Measurements from ENCODE around the gene CDKN2C. TPM values are rescaled to one million over a fixed set of nuclear protein-coding genes. Genes with fewer than 3 reads are reported as not detected.

CDKN2C gene
- total RNA-seq, 3 donors from 2014 or later, result 4.4 to 20.7 (median 14.8) TPM

- Histone ChIP-seq H3K9me3 (no peaks in the 10 kb centered on the region), H3K4me3 (peak overlapping the region; percentile 63), H3K36me3 (ENCODE audit: low read depth) (no peaks in the 10 kb centered on the region), H3K4me1 (ENCODE audit: low read depth) (peaks cover 12% of the 10 kb centered on the region)
- intact Hi-C loops (cut with DNase I, micrococcal nuclease), result no loop called here
- ATAC-seq (peak; percentile 94), DNase-seq (peak; percentile 92 to 95 (median 94))
- TF ChIP-seq, protein P1, sequence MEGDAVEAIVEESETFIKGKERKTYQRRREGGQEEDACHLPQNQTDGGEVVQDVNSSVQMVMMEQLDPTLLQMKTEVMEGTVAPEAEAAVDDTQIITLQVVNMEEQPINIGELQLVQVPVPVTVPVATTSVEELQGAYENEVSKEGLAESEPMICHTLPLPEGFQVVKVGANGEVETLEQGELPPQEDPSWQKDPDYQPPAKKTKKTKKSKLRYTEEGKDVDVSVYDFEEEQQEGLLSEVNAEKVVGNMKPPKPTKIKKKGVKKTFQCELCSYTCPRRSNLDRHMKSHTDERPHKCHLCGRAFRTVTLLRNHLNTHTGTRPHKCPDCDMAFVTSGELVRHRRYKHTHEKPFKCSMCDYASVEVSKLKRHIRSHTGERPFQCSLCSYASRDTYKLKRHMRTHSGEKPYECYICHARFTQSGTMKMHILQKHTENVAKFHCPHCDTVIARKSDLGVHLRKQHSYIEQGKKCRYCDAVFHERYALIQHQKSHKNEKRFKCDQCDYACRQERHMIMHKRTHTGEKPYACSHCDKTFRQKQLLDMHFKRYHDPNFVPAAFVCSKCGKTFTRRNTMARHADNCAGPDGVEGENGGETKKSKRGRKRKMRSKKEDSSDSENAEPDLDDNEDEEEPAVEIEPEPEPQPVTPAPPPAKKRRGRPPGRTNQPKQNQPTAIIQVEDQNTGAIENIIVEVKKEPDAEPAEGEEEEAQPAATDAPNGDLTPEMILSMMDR (IDR thresholded peaks at IDR 0.05), result peak; percentile 46
These were observed 1.8 kb upstream of the CDKN2C start for GRCh38 chr1:50968158-50968820.

- Histone ChIP-seq H3K4me1 (ENCODE audit: low read depth) (peaks cover 12% of the 10 kb centered on the region), H3K9me3 (no peaks in the 10 kb centered on the region), H3K36me3 (ENCODE audit: low read depth) (no peaks in the 10 kb centered on the region), H3K4me3 (peak overlapping the region; percentile 63)
- intact Hi-C loops (cut with DNase I, micrococcal nuclease), result no loop called here
- DNase-seq, result peak; percentile 59 to 82 (median 73)
- ATAC-seq, result peak; percentile 57
- TF ChIP-seq, protein P1 (IDR thresholded peaks at IDR 0.05), result no peak
These were observed 1.0 kb upstream of the CDKN2C start for GRCh38 chr1:50968821-50969610.

GRCh38 chr1:50970509-50970887 is 453 bp downstream of the CDKN2C start:
- DNase-seq (no peak), ATAC-seq (no peak)
- H3K4me3 ChIP-seq, result peak overlapping the region; percentile 63
- intact Hi-C loops (cut with DNase I, micrococcal nuclease), result no loop called here
- H3K36me3 ChIP-seq (ENCODE audit: low read depth), result no peaks in the 10 kb centered on the region
- no peaks in the 10 kb centered on the region for H3K9me3 ChIP-seq
- peaks cover 12% of the 10 kb centered on the region for H3K4me1 ChIP-seq (ENCODE audit: low read depth)
- TF ChIP-seq, protein P1 (IDR thresholded peaks at IDR 0.05), result no peak

DNA sequence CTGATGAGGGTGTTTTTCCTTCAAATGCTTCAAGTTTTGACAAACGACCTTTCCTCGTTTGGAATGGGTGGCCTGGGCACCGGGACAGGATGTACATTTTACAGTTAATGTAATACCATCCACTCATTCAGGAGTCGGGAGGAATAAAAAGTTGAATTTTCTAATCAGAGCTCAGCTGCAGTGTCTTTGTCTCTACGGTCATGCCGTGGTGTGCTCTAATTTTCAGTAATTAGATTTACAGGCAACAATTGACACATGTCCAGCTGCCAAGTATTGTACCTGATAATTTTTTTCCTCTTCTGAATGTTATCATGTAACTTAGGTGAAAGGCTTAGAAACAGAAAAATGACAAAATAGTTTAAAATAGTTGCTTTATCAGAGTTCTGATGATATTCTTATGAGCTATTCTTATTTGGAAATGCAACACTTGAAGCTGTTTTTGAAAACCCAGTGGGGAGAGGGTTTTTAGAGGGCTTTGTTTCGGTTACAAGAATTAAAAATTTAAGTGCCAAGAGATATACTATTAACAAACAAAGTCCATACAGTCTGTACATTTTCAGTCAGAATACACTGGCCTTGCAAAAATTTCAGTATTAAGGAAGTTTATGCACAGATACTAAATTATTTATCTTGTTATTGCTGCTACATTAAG is 1.0 kb downstream of the CDKN2C start:
- intact Hi-C loops (cut with DNase I, micrococcal nuclease), result no loop called here
- Histone ChIP-seq H3K4me1 (ENCODE audit: low read depth) (peaks cover 12% of the 10 kb centered on the region), H3K4me3 (no peak overlapping the region), H3K9me3 (no peaks in the 10 kb centered on the region), H3K36me3 (ENCODE audit: low read depth) (no peaks in the 10 kb centered on the region)
- TF ChIP-seq, protein P1 (IDR thresholded peaks at IDR 0.05), result no peak
- no peak for DNase-seq
- ATAC-seq, result no peak

- ATAC-seq (no peak), DNase-seq (no peak)
- H3K36me3 ChIP-seq (ENCODE audit: low read depth), result no peaks in the 10 kb centered on the region
- H3K9me3 ChIP-seq, result no peaks in the 10 kb centered on the region
- intact Hi-C loops (cut with DNase I, micrococcal nuclease), result no loop called here
- TF ChIP-seq, protein P1 (IDR thresholded peaks at IDR 0.05), result no peak
- peaks cover 14% of the 10 kb centered on the region for H3K4me1 ChIP-seq (ENCODE audit: low read depth)
- no peak overlapping the region for H3K4me3 ChIP-seq
These were observed 1.8 kb downstream of the CDKN2C start for GRCh38 chr1:50971748-50972305.
